ENCODE results near the gene KCNH6.

- TF ChIP-seq RAD21 (IDR thresholded peaks at IDR 0.05; ENCODE audit: low read depth) (no peak), TAF1 (IDR thresholded peaks at IDR 0.05; ENCODE audit: low read depth) (no peak), REST (IDR thresholded peaks at IDR 0.05; ENCODE audit: low read depth) (no peak), MAX (IDR thresholded peaks at IDR 0.05) (no peak), CREB1 (IDR thresholded peaks at IDR 0.05; ENCODE audit: low read depth) (no peak), YY1 (IDR thresholded peaks at IDR 0.05; ENCODE audit: low read depth) (no peak), EGR1 (IDR thresholded peaks at IDR 0.05) (no peak), ZBTB7A (IDR thresholded peaks at IDR 0.05; ENCODE audit: low read depth) (no peak), CEBPB (IDR thresholded peaks at IDR 0.05) (no peak)
Measured at GRCh38 chr17:63519116-63519881, 3.9 kb upstream of the KCNH6 start.
